NOMO-1 treated with dmso at 0.1 percent for 144 hours (cell line): Measurements from ENCODE around the gene PTX4.

ENCODE experiments used
- DNase-seq: peaks from one replicate; lab custom pipeline; 2025; ENCODE audit not compliant: unreplicated experiment; lab: John Stamatoyannopoulos, UW

The PTX4 gene

DNA sequence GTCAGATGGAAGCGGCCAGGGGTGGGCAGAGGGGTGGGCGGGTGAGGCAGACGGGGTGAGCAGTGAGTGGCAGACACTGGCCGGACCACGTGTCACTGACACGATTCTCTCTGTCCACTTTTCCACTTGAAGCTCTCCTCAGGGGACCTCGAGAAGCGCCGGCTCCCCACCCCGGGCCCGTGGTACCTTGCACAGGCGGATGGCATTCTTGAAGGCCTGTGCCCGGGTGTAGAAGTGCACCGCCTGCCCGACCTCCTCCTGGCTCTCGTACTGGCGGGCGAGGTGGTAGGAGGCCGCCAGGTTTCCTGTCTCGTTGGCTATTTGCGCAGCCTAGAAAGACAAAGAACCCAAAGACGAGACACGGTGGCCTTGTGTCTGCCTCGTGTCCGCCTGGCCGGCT, 35.6 kb upstream of the PTX4 start:
- DNase-seq, result no peak

DNA sequence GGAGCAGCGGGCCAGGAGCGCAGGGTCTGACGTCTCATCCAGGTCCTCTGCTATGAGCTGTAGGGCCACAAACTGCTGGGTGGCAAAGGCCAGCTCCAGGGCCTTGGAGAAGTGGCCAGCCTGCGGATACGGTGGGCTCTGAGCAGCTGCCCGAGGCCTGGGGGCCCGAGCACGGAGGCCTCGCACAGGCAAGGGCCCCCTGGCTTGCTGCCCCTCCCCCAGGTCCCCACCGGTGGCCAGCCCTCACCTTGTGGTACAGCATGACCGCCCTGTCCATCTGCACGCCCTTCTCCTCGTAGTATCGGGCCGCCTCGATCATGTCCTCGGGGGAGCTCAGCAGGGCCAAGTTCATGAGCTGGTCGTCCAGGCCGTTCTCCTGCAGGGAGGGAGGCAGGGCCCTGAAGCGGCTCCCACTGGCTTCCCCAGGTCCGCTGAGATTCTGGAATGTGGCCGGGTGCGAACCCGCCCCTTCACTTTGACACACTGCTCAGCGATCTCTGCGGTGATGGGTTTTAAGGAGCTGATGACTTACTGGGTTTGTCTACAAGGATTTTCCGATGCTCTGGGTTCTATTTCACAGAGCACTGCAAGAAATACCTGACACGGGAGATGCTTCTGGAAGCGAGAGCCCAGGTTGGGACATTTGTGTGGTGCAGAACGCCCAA, 35.0 kb upstream of the PTX4 start:
- no peak for DNase-seq

DNA sequence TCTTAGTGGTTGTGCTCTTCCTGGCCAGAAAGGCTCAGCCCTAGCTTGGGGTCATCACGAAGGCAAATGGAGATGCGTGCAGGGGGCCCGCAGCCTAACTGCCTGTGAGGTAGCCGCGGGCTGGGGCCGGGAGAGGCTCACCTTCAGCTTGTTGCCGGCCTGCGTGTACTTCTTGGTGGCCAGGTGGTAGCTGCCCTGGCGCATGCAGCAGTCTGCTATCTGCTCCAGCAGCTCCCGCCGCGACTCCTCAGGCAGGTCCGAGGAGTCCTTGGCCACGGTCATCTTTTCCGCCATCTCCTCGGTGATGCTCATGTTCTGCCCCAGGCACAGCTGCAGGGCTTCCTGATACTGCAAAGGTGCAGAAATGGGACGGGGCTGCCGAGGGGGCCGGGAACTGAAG, 31.7 kb upstream of the PTX4 start:
- DNase-seq, result no peak

DNA sequence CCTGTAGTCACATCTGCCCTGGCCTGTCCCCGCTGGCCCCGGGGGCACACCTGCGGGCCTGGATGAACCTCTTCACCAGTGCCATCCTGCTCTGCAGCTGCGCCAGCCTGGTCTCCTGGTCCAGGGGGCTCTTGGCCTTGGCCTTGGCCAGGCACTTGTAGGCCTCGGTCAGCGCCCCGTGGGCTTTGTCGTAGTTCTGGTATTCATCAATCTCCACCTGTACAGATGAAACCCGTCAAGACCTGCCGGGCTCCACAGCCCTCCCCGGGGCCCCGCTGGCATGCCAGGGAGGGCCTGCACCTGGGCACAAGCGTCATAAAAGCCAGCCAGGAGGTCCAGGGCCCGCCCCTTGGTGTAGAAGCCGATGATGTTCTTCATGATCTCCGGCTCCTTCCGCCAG, 31.1 kb upstream of the PTX4 start:
- DNase-seq, result no peak

DNA sequence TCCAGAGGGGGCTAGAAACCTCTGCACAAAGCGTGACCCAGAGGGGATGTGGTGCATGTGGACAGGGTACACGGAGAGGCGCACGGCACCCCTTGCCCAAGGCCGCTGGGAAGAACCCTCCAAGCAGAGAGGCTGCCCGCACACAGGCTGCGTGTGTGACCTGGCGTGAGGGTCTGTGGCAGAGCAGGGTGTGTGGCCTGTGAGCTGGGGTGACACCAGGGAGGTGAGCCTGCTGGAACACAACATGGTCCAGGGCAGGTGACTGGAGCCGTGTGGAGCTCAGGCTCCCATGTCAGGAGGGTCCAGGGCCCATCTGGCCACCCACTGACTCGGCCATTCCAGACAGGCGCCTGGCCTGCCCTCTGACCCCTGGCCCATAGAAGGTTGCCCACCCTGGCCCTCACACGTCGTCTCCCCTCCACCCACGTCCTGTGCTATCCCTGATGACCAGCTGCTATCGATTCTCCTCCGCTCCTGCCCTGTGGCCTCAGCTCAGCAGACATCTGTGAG, 29.9 kb upstream of the PTX4 start:
- no peak for DNase-seq

DNA sequence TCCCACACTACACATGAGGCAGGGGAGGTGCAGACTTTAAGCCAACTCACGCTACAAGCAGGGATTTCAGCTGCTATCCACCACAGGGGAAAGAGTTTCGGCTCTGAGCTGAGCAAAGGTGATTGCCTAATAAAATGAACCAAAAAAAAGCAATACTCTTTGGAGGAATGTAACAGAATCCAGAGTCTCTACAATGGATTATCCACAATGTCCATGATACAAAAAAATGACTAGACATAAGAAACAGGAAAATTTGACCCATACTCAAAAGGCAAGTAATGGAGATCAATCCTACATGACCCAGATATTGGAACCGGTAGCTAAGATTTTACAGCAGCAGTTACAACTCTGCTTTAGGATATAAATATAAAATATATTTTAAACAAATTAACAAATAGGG, 25.8 kb upstream of the PTX4 start:
- DNase-seq, result no peak

DNA sequence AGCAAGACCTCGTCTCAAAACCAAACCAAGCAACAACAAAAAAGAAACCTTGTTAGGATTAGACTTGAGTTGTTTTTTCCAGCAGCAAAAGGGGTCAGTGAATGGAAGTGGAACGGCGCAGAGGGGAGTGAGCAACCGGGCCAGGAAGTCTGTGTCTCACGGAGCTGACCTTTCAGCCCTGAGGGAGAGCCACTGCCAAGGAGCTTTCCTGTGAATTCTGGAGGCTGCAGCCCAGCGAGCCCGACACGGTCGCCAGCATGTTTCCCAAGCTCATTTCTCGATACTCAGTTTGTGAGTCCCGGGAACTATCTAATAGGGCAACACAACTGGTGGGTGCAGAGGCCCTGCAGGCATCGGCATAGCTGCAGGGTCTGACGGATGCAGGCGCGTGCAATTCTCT, 24.0 kb upstream of the PTX4 start:
- DNase-seq, result no peak

DNA sequence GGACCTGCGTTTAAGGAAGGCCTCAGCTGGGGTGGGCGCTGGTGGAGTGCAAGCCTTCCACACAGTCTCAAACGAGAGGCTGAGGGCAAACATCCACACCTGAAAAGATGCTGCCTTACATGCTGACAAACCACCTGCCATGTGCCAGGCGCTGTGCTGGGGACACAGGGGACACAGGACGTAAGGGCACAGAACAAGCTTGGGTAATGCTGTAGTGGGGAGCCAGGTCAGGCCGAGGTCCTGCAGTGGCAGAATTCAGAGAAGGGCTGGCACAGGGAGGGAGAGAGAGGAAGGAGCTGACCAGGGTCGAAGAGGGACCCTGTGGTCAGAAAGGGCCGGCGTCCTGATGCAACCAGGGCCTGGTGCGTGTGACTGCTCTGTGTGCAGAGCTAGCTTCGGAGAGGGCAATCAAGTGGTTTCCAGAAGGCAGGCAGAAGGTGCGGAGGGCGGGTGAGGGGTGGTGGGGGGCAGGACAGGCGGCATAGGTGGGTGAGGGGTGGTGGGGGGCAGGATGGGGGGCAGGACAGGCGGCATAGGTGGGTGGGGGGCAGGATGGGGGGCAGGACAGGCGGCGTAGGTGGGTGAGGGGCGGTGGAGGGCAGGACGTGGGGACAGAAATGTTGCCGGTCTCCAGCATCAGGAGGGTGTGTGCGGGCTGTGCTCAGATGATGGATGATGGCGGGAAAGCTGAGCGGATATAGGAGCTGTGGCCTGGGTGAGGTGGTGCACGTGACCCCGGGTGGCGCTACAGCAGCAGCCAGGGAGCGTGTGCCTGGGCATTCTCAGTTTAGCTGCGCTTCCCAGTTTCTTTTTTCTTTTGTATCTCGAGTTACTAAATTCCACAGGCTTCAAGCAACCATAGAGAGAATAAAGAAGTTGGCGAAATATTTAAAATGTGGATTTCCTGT, 23.2 kb upstream of the PTX4 start:
- no peak for DNase-seq

DNA sequence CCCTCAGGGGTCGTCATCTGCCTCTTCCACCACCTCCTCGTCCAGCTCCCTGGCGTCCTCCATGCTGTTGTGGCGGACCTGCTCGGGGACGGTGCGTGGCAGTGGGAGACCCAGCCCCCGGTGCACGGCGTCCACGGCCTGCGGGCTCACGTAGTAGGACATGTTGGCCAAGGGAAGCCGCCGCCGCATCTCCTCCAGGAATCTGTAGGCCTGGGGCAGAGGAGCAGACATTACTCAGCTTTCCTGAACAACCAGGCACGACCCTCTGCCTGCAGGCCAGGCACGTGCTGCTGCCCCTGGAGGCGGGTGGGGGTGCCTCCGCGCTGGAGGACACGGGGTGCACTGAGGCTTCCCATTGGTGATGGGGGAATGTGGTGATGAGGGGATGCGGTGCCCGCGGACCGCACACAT, 22.2 kb upstream of the PTX4 start:
- DNase-seq, result no peak

DNA sequence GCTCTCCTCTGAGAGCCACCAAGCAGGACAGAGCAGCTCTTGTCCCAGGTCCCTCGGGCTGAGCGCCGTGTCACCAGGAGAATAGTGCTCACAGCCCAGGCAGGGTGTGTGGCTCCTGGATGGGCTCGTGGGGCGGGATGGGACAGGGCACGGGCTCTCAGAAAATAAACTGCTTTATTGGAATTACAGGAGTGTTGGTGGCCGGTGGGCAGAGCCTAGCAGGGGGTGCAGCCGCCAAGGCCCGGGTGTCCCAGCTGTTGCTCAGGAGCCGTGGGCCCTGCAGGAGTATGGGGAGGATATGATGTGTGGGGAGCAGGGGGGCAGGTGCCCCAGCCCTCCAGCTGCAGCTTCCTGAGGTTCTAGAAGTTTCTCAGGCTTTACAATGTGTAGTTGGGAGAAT, 21.5 kb upstream of the PTX4 start:
- DNase-seq, result no peak

DNA sequence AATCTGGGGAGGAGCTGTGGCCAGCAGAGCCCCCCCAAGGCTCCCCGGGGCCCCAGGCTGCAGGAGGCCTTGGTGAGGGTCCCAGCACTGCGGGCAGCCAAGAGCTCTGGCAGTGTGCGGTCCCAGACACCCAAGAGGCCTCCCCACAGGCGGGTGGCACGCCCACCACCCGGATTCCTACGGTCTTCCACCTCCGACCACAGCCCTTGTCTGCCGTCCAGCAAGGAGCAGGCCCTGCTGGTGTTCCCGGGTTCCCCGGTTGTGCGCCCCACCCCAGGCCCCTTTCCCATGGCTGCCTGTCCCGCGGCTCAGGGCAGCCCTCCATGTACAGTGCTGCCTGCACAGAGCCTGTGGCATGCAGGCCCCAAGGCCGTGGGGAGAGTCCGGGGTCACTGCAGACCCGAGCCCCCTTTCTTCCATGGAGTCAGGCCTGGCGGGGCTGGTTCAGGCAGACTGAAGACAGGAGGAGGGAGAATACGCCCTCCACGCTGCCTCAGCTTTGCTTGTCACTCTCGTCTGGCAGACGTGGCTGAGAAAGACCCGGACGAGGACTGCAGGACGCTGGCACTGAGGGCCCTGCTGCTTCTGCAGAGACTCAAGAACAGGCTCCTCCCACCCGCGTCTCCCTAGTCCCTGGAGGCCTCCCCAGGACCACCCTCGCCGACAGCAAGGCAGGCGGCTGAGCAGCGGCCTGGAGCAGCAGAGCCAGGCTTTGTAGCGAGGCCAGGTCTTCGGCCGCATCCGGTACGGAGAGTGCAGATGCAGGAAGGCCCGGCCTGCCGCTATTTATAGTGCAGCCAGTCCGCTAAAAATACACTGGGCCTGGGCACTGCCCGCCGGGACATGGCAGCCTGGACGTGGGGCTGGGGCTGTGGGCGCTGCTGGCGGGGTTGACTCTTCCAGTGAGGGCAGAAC, 20.8 kb upstream of the PTX4 start:
- no peak for DNase-seq

DNA sequence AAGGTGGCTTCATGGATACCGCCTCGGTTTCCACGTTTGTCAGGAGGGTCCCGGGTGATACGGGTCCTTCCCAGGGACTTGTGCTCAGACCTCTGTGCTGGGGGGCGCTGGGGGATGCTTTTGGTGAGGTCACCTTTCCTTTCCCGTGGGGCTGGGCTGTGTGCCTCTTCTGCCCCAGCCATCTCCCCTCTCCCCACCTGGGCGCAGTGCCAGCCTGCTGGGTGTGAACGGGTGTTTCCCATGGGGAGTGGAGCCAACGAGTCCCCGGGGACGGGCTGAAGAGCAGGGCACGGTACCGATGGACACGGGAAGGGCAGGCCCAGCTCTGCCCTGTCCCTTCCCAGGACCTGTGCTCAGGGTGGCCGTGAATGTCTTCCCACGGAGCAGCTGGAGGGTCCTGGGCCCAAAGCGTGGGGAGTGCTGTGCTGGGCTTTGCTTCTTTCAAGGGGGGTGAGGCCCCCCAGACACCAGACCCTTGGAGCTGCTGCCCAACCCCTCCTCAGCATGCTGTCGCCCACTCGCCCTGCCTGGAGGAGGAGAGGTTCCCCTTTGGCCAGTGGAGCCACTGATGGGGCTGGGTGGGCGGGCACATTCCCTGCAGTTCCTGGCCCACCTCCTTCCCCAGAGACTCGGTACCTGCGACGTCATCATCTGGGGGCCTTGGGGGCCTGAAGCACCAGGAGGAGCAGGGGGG, 19.9 kb upstream of the PTX4 start:
- DNase-seq, result no peak

DNA sequence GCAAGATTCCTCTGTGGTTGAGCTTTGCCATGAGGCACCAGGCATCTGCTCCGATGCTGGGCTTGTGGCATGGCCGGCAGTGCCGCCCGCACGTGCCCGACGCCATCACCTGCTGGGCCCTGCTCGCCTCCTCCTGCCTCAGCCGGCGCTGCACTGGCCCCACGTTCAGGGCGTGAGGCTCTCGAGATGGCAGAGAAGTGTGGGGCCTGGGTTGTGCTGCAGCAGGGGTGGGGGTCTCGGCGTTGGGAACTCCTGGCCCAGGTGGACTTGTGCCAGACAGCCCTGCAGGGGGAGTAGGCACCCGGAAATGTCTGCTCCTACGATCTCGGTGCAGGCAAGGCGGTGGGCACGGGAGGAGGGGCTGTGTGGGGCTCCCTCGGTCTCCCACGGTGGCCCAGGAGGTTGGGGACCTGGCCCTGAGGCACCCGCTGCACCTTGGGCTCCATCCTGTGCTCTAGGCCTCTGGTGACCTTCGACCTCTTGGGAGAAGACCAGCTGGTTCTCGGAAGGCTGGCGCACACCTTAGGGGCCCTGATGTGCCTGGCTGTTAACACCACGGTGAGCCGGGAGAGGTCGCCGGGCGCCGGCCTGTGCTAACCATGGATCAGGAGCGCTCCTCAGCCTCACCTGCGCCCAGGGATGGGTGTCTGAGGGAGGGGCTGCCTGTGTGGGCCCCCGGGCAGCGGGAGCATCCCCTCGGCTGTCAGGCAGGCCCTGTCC, 17.9 kb upstream of the PTX4 start:
- DNase-seq, result no peak

DNA sequence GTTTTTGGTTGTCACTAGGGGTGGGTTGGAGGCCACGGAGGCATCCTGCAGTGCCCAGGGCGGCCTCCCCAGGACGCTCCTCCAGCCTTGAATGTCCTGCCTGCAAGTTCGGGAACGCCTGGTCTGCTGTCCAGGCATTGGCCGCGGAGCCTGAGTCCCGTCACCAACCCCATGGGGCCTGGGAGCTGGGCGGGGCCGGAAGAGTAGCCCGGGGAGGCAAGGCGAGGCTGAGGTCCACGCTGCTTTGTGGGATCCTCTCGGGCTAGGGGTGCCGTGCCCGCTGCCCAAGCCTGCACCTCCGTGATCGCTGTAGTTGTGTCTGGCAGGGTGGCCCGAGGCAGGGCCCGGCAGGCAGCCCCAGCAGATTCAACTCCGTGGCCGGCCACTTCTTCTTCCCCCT, 17.2 kb upstream of the PTX4 start:
- no peak for DNase-seq

DNA sequence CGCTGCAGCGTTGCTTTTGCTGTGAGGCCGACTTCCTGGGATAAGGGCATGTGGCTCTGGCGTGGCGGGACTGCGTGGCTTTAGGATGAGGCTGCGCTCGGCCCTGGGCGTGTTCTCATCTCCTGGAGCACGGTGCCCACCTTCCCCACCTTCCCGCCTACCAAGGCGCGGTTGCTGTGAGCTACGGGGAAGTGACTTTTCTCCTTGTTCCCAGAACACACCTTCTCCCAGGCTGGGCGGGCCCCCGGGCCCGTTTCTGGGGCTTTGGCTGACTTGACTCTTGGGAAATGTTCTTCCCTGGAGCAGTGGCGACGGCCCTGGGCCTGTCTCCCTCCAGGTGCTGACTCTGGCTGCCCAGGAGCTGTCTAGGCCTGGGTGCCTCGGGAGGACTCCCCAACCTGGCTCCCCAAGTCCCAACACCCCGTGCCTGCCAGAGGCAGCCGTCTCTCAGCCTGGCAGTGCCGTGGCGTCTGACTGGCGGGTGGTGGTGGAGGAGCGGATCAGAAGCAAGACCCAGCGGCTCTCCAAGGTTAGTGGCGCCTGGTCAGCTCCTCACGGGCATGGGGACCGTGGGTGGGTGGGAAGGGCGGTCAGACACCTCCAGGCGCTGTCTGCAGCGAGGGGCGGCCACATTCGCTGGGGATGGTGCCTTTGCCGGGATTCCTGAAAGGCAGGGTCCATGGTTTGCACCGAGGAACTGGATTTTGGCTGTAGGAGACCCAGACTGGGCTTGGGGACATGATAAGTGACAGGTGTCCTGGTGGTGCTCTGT, 16.5 kb upstream of the PTX4 start:
- no peak for DNase-seq

DNA sequence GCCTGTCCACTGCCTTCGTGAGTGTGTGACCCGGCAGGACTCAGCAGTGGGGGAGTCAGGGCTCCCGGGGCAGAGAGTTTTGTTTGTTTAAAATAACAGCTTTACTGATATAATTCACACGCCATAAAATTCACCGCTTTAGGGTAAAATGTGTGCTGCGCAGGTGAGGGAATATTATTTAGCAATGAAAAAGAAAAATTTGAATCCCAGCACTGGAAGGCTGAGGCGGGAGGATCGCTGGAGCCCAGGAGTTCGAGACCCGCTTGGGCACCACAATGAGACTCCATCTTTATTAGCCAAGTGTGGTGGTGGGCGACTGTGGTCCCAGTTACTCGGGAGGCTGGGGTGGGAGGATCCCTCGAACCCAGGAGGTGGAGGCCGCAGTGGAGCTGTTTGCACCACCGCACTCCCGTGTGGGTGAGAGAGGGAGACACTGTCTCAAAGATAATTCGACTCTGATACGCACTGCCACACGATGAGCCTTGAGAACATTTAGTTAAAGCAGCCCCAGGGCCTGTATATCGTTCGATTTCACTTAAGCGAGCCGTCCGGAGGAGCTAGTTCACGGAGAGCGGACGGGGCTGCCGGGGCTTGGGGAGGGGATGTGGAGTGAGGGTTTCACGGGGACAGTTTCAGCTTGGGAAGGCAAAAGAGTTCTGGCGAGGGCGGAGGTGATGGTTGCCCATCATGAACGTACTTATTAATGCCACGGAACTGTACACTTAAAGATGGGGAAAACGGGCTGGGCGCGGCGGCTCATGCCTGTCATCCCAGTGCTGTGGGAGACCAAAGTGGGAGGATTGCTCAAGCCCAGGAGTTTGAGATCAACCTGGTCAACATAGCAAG, 14.6 kb upstream of the PTX4 start:
- DNase-seq, result no peak

DNA sequence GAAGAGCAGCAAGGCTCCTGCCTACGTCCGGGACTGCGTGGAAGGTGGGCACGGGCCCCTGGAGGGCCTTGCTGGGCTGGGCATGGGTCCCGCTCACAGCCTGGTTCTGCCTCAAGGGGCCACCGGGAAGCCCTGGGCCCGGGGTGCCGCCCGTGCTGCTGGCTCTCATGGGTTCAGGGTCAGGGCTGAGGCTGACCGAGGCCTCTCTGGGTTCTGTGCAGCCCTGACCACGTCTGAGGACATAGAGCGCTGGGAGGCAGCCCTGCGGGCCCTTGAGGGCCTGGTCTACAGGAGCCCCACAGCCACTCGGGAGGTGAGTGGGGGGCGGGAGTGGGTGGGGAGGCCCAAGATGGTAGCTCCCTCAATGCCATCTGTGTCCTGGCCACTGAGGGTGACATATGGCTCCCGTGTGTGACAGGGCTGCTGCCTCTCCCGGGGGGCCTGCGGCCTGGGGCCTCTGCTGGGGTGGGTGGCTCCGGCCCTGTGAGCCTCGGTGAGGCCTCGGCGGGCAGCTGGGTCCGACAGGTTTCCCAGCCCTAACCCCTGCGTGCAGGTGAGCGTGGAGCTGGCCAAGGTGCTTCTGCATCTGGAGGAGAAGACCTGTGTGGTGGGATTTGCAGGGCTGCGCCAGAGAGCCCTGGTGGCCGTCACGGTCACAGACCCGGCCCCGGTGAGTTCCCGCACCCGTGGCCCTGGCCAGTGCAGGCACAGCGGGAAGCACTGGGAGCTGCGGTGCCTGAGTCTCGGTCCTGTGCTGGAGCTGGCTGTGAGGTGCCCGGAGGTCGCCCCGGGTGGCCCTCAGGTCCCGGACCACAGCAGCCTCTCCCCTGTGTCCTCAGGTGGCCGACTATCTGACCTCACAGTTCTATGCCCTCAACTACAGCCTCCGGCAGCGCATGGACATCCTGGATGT, 13.6 kb upstream of the PTX4 start:
- no peak for DNase-seq
